Thyroid gland (tissue), 4 donors: ENCODE results near the gene RASSF4.

Source experiments
- POLR2A ChIP-seq, 2 donors: fragments of 450-650 bp; IDR thresholded peaks; one replicate each; pipeline ENCODE4 v1.6.1; 2017; ENCODE audit warnings: antibody characterized with exemption in 2 of 2, mild to moderate bottlenecking in 2 of 2, moderate library complexity in 1 of 2
- TF ChIP-seq, protein P1 (sequence below), 6 experiments: fragments of 200-600 bp in 3 of 6; fragments of 450-650 bp in 3 of 6; sonication (generic) in 3 of 6; IDR thresholded peaks; one replicate each; pipeline ENCODE4 v1.5.1; 2016 to 2019; ENCODE audit warnings: antibody characterized with exemption in 6 of 6, mild to moderate bottlenecking in 2 of 6, inconsistent platforms in 1 of 6, moderate library complexity in 1 of 6

DNA sequence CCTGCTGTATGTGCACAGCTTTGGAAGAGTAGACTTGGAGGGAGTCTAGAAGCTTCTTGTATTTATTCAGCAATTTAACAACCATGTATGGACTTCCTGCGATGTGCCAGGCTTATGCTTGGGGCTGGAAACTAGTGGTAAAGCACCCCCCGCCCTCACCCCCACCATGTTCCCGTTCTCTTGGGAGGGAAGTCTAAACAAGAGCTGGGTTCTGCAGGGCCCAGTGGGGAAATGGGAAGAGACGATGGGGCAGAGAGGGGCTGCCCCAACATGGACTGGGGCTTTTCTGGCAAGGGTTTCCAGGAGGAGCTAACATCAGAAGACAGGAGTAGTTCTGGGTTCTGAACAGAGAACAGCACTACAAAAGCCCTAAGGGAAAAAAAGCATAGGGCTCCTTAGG, 8.0 kb downstream of the RASSF4 start:
- no peak for TF ChIP-seq POLR2A (IDR thresholded peaks at IDR 0.05)
- TF ChIP-seq, protein P1, sequence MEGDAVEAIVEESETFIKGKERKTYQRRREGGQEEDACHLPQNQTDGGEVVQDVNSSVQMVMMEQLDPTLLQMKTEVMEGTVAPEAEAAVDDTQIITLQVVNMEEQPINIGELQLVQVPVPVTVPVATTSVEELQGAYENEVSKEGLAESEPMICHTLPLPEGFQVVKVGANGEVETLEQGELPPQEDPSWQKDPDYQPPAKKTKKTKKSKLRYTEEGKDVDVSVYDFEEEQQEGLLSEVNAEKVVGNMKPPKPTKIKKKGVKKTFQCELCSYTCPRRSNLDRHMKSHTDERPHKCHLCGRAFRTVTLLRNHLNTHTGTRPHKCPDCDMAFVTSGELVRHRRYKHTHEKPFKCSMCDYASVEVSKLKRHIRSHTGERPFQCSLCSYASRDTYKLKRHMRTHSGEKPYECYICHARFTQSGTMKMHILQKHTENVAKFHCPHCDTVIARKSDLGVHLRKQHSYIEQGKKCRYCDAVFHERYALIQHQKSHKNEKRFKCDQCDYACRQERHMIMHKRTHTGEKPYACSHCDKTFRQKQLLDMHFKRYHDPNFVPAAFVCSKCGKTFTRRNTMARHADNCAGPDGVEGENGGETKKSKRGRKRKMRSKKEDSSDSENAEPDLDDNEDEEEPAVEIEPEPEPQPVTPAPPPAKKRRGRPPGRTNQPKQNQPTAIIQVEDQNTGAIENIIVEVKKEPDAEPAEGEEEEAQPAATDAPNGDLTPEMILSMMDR (IDR thresholded peaks at IDR 0.05) = no peak
